HFF-Myc (cell line): ENCODE data around the gene DAPK2.

Experiments used
- DNase-seq: peaks from one replicate; pipeline ENCODE4 v3.0.0-alpha.2; 2011; ENCODE audit warnings: low read depth; ENCODE audit errors: extremely low read depth
- H3K4me3 ChIP-seq: replicated peaks from 2 replicates; pipeline ENCODE4 v1.5.1; 2011; ENCODE audit warnings: low read depth, mild to moderate bottlenecking, control low read depth, low read length
- TF ChIP-seq, protein P1 (sequence below): IDR thresholded peaks from 2 replicates; pipeline ENCODE4 v1.5.1; 2012; ENCODE audit warnings: mild to moderate bottlenecking, low read depth, low read length, control low read depth; ENCODE audit errors: missing control alignments

The DAPK2 gene

DNA sequence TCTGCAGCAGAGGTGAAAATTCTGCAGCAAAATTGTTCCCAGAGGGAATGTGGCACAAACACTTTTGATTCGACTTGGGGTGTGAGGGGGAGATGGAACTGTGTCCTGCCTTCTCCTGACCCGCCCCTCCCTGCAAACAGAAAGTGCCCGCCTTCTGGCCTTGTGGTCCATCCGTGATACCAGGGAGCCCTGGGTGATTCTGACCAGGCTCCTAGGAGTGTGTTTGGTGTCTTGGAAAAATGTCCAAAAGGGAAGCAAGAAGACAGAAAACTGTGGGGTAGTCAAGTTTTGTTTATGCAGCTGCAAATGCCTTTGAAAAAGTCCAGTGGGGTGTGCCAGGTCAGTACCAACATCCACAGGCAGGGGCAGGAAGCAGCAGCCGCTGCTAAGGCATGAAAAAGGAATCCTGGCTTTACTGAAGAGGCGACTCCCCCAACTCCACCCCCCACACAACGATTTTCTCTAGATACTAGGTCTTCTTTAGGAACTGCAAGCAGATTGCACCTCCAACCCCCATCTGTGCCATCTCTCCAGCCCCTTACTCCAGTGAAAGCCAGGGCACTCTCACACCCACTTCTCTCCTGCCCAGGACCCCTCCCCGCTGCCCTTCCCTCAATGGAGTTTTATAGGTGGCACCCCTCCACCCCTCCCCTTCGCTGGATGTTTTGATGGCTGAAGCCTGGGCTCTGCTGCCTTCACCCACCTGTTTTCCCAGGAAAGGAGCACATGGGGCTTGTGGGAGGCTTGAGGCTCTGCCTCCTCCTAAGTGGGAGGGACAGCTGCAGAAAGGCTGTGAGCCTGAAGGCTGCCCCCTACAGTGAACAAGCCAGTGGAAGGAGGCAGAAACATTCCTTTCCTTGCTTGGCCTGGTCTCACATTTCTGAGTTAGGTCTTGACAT is 130.2 kb downstream of the DAPK2 start:
- TF ChIP-seq, protein P1, sequence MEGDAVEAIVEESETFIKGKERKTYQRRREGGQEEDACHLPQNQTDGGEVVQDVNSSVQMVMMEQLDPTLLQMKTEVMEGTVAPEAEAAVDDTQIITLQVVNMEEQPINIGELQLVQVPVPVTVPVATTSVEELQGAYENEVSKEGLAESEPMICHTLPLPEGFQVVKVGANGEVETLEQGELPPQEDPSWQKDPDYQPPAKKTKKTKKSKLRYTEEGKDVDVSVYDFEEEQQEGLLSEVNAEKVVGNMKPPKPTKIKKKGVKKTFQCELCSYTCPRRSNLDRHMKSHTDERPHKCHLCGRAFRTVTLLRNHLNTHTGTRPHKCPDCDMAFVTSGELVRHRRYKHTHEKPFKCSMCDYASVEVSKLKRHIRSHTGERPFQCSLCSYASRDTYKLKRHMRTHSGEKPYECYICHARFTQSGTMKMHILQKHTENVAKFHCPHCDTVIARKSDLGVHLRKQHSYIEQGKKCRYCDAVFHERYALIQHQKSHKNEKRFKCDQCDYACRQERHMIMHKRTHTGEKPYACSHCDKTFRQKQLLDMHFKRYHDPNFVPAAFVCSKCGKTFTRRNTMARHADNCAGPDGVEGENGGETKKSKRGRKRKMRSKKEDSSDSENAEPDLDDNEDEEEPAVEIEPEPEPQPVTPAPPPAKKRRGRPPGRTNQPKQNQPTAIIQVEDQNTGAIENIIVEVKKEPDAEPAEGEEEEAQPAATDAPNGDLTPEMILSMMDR = peak; percentile 38
- no peak for DNase-seq
- H3K4me3 ChIP-seq = no peak overlapping the region

DNA sequence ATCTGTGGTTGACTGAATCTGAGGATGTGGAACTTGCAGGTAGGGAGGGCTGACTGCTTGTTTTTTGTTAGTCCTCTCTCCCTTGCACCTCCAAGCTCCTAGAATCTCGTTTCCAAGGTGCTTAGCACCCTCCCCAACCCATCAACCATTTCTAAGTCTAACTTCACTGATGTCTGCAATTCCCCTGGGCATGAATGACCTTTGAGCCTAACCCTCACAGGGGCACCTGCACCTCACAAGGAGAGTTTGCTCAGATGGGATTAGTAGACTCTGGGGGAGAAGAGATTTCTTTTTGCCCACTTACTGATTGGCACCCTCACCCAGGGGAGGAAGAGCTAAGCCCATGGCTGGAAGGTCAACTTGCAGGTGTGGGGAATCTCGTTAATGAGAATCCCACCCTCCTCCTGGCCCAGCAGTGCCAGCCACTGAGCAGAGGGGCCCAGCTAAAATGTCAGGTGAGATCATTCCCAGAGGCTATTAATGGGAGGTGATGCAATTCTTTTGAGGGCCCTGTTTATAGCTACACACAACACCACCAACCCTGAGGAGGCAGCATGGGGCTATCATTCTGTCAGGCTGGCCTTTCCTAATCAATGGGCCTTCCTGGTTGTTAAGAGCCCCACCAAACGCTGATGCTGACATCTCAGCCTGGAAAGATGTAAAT is 130.9 kb downstream of the DAPK2 start:
- H3K4me3 ChIP-seq = no peak overlapping the region
- TF ChIP-seq, protein P1 = no peak
- DNase-seq = no peak

DNA sequence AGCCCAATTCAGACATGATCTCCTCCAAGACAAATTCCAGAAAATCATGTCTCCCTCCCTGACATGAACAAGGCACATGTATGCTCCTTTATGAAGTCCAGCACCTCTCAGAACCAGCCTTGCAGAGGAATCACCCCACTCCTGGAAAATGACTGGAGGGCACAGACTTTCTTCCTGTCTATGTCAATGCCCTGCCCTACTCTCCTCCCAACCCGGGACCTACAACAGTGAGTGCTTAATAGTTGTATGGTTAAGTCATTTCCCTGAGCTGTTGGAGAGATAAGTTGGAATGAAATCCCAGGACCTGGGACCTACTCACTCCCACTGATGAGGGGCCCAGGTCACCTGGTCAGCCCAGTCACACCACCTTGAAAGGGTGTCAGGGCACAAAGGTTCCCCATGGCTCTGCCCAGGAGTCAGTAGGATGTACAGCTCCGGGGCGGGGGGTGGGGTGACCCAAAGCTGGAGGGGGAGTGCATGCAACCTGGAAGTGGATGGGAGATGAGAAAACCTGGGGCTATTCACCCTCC is 132.4 kb downstream of the DAPK2 start:
- no peak overlapping the region for H3K4me3 ChIP-seq
- no peak for DNase-seq
- TF ChIP-seq, protein P1 = no peak

DNA sequence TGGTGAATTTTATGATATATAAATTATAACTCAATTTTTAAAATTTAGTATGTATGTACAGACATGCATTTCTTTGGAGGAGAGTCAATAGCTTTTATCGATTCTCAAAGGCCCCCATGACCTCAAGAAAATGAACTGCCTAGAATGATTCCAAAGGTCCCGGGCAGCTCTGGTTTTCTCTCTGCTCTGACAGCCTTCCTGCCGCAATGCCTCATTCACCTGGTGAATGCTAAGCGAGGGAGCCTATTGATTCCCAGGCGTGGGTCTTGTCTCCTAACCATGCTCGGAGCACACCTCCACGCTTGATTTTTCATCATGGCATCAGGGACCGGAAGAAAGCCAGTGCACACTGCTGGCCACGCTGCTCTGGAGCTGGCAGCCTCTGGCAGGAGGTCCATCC is 132.9 kb downstream of the DAPK2 start:
- TF ChIP-seq, protein P1 = no peak
- no peak for DNase-seq
- H3K4me3 ChIP-seq = no peak overlapping the region

DNA sequence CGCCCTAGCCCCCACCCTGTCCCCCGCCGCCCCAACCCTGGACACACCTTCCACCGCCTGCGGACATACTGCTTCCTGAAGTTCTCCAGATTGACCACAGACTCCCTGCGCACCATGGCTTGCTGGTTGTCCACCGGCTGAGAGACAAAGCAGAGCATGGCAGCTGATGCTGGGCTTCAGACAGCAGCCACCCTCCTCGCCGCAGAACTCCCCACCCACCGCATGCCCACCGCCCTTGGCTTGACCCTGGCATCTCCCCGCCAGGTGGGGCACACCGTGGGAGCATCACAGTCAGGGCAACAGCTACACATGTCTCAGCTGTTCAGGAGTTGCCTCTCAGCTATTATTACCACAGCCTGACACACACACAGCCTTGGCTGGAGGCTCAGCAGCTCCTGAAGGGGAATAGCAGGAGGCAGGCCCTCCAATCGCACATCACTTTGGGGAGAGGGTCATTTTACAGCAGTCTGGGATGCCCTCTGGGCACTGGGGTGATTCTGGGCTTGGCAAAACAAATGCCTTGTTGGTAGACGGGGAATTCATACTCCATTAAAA is 134.1 kb downstream of the DAPK2 start:
- no peak overlapping the region for H3K4me3 ChIP-seq
- DNase-seq = no peak
- TF ChIP-seq, protein P1 = no peak

DNA sequence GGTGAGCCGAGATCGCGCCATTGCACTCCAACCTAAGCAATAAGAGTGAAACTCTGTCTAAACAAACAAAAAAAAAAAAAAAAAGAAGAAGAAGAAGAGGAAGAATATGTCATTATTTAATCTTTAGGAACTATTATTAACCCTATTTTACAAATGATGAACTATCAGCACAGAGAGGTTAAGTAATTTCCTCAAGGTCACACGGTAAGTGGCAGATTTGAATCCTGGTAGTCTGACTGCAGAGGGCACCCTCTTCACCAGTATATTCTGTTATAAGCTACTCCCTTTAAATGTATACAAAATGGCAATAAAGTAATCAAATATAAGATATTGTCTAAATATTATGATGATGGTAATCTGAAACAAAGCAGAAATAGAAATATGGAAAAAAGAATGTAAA is 135.1 kb downstream of the DAPK2 start:
- H3K4me3 ChIP-seq = no peak overlapping the region
- no peak for DNase-seq
- TF ChIP-seq, protein P1 = no peak
